ENCODE data around the gene EVC.

EVC gene

DNA sequence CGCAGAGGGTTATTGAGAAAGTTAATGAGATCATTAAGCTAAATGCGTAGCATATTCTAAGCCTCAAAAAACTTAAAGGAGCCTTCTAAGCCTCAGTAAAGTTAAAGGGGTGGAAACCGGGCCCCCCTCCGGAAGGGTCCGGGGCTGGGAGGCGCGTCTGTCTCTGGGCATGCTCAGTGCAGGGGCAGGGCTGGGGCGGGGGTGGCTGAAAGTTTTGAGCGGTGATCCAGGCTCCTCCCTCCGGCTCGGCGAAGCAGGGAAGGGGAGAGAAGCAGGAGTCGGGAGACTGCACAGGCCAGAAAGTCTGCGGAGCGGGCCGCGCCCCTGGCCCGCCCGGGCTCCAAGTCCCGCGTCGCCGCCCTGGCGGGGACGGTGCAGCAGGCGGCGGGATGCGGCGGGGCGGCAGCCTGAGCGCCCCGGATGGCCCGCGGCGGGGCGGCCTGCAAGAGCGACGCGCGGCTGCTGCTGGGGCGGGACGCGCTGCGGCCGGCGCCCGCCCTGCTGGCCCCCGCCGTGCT lies at the start of gene EVC:
Gene EVC (plus strand): TSS at position 241 of the 518 bp plus-strand sequence. CDS start 180 bp downstream, at position 421.
- no peak for DNase-seq (ENCODE audit: low spot score)

- no peak for DNase-seq (ENCODE audit: low spot score)
Observed at GRCh38 chr4:5661237-5661636, 49.8 kb upstream of the EVC start.

- no peak for DNase-seq (ENCODE audit: low spot score)
Observed at GRCh38 chr4:5662555-5662954, 48.4 kb upstream of the EVC start.

DNA sequence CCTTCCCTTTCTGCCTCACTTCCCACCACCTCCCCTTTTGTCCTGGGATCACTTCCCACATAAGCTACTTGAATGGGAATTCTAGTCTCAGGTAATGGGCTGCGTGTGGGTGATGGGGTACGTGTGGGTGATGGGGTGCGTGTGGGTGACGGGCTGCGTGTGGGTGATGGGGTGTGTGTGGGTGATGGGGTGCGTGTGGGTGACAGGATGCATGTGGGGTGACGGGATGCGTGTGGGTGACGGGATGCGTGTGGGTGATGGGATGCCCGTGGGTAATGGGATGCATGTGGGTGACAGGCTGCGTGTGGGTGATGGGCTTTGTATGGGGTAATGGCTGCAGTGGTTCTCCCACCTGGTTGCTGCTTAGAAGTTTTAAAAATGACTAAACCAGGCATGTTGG lies 46.2 kb upstream of the EVC start:
- no peak for DNase-seq (ENCODE audit: low spot score)

- no peak for DNase-seq (ENCODE audit: low spot score)
Observed at GRCh38 chr4:5666741-5667140, 44.3 kb upstream of the EVC start.

DNA sequence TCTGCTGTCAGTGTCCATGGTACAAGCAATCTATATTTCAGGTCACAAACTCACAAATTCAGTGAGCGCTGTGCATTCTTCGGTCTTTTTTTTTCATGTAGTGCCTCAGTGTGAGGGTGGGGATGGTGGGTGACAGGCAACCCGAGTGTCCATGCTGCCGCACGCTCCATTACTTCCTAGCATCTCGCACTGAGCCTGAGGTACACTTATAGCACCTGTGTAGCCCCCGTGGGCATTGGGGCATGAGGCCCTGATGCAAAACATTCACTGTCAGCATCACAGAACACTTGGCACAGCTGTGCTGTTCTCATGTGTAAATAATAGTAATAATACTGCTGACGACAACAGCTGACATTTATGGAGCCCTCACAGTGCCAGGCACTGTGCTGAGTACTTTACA lies 34.2 kb upstream of the EVC start:
- DNase-seq (ENCODE audit: low spot score), result no peak

DNA sequence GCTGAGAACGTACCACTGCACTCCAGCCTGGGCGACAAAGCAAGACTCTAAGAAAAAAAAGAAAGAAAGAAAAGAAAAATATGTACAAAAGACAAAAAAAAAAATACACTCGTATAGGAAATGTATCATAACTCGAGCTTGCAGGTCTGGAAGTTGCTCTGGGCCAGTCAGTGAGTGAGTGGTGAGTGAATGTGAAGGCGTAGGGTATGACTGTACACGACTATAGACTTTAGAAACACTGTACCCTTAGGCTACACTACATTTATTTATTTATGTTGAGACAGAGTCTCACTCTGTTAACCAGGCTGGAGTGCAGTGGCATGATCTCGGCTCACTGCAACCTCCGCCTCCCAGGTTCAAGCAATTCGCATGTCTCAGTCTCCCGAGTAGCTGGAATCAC lies 32.0 kb upstream of the EVC start:
- no peak for DNase-seq (ENCODE audit: low spot score)

GRCh38 chr4:5683566-5683965 lies 27.4 kb upstream of the EVC start:
- no peak for DNase-seq (ENCODE audit: low spot score)

DNA sequence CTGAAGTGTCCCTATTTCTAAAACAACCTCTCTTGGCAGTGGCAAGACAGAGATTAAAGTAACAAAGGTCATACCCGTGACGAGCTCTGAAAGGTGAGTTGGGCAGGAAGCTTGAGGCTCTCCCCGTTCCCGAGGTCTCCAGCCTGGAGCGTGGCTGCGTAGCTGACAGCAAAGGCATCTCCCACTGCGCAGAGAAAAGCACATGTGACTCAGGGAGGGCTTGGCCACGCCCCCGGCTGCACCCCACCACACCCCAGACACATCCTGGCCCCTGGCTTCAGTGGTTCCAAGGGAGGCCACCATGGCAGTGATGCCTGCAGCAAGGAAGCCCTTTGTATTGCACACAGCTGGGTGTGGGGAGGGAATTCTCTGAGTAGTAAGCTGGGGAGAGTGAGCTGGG lies 25.7 kb upstream of the EVC start:
- no peak for DNase-seq (ENCODE audit: low spot score)

GRCh38 chr4:5686338-5686737 lies 24.7 kb upstream of the EVC start:
- no peak for DNase-seq (ENCODE audit: low spot score)

DNA sequence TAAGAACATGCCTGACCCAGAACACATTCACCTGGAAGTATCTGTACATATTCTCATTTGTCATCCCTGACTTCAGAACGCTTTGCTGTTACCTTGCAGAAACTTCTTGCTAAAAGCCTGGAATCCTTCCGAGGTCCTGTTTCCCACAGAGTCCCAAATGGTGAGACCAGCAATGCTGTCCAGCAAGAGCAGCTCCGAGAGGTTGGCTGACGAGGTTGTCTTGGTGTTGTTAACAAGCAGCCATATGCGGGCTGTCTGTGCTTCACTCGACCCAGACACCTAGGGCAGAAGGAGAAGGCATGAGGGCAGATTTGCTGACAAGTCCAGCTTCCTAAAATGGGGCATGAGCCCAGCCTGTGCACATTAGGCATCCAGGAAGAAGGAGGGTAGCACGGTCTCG lies 21.9 kb upstream of the EVC start:
- DNase-seq (ENCODE audit: low spot score), result no peak

DNA sequence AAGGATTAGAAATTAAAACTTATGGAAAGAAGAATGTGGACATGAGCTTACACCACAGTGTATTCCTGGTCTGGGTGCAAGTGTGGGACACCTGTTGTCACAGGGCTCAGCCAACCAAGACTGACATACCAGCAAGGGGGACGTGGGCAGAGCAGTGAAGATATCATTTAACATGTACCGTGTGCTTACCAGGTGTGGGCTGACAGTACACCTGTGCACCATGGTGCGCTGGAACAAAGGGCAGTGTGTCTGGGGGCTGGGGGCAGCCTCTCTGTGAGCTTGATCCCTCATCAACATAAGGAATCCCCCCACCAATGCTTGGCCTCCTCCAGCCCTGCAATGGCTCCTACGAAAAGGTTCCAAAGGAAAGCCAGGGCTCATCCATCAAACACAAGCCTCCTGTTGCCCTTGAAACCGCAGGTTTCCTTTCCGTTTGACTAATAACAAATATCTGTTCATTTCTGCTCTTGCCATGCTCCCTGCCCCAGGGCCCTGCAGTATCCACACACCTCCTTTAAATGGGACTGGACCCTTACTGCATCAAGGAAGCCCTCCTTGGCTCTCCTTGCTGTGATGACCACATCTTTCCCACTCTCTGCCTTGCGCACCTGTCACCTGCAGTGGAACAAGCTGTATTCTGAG lies 19.4 kb upstream of the EVC start:
- DNase-seq (ENCODE audit: low spot score), result no peak

- DNase-seq (ENCODE audit: low spot score), result no peak
Observed at GRCh38 chr4:5693871-5694270, 17.1 kb upstream of the EVC start.

GRCh38 chr4:5696341-5696740 lies 14.7 kb upstream of the EVC start:
- DNase-seq (ENCODE audit: low spot score), result no peak

- no peak for DNase-seq (ENCODE audit: low spot score)
Observed at GRCh38 chr4:5700459-5700858, 10.5 kb upstream of the EVC start.

- no peak for DNase-seq (ENCODE audit: low spot score)
Observed at GRCh38 chr4:5701971-5702370, 9.0 kb upstream of the EVC start.

GRCh38 chr4:5703831-5704230 lies 7.2 kb upstream of the EVC start:
- no peak for DNase-seq (ENCODE audit: low spot score)

- no peak for DNase-seq (ENCODE audit: low spot score)
Observed at GRCh38 chr4:5704276-5704675, 6.7 kb upstream of the EVC start.

- no peak for DNase-seq (ENCODE audit: low spot score)
Observed at GRCh38 chr4:5705647-5706320, 5.2 kb upstream of the EVC start.

DNA sequence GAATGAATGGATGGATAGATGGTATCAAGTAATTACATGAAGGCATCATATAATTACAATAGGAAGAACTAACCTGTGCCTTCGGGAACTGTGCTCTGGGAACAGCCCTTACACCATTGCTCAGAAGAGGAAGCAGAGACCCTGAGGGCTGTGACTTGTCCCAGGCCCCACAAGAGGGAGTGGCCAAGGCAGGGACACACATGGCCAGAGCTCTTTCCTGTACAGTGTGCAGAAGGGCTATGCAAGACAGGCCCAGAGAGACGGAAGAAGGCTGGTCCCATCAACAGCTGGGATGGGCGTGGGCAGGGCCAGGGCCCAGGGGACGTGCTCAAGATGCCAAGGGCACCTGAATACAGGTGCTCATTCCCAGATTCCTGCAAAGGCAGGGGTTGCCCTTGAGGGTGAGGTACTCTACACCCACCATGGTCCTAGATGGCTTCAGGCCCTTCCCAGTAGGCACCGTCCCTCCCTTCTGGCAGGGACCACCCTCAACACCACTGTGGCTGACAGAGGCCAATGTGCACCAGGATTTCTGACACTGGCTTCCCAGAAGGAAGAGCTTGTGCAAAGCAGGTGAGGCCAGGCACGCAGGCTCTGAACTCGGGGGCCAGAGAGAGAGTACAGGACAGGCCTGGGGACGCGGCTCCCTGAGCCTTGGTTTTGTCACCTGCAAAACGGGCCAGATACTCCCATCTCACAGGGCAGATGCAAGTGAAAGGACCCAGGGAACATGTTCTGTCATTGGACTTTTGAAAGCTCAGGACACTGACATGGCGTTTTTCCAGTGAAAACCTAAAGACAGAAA lies 4.3 kb upstream of the EVC start:
- peak; percentile 1 for DNase-seq (ENCODE audit: low spot score)

GRCh38 chr4:5707366-5707765 lies 3.6 kb upstream of the EVC start:
- no peak for DNase-seq (ENCODE audit: low spot score)

DNA sequence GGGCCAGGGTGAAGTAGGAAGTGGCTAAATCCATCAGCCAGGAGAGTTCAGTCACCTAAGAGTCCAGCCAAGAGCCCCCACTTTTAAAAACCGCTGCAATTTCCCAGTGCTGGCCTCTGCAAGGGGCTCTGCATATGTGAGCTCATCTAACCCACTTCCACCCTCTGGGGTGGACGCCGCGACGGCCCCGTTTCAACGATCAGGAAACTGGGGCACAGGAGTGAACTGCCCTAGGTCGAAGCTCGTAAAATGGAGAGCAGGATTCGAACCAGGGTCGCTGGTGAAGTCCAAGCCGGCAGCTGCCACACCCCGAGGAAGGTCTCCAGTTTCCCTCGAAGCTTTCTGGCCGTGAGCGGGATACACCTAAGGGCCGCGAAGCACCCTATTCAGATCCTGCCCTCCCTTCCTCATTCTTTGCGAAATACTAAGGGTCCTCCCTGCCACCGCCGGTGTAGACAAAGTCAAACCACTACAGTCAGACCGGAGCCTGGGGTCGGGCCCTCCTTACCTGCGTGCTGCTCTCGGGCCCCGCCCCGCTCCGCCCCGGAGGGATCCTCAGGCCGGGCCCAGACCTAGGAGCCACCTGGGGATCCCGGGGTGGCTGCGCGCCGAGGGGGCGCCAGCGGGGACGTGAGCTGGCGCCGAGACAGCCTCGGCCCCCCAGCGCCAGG lies 3.1 kb upstream of the EVC start:
- no peak for DNase-seq (ENCODE audit: low spot score)
